HepG2 (cell line): ENCODE measurements around the gene UBC. TPM values are rescaled to one million over a fixed set of nuclear protein-coding genes. Genes with fewer than 3 reads are reported as not detected.

Experiments
- DPF2 ChIP-seq: sonication (generic); formaldehyde crosslinking; IDR thresholded peaks from 2 replicates; pipeline ENCODE4 v1.4.0; 2020; ENCODE audit warnings: mild to moderate bottlenecking, low read depth, missing genetic modification reagents, borderline replicate concordance
- MZF1 ChIP-seq: sonication (generic); formaldehyde crosslinking; IDR thresholded peaks from 2 replicates; pipeline ENCODE4 v1.8.1; 2023; ENCODE audit warnings: mild to moderate bottlenecking, missing genetic modification reagents, borderline replicate concordance
- NFYB ChIP-seq: sonication (generic); formaldehyde crosslinking; IDR thresholded peaks from 2 replicates; pipeline ENCODE4 v1.4.0; 2020; ENCODE audit warnings: missing genetic modification reagents
- SP4 ChIP-seq: sonication (generic); formaldehyde crosslinking; IDR thresholded peaks from 2 replicates; pipeline ENCODE4 v1.8.1; 2023; ENCODE audit warnings: mild to moderate bottlenecking, missing genetic modification reagents
- ZNF280D ChIP-seq: sonication (generic); formaldehyde crosslinking; IDR thresholded peaks from 2 replicates; pipeline ENCODE4 v1.5.1; 2020; ENCODE audit warnings: mild to moderate bottlenecking, missing genetic modification reagents
- ZNF563 ChIP-seq: sonication (generic); formaldehyde crosslinking; IDR thresholded peaks from 2 replicates; pipeline ENCODE4 v1.8.0; 2022; ENCODE audit warnings: mild to moderate bottlenecking, moderate library complexity, missing genetic modification reagents
- ZNF766 ChIP-seq: sonication (generic); formaldehyde crosslinking; IDR thresholded peaks from 2 replicates; pipeline ENCODE4 v1.5.0; 2020; ENCODE audit warnings: missing genetic modification reagents, borderline replicate concordance
- polyA plus RNA-seq, 8 experiments: library from polyadenylated mRNA; depleted of rRNA in 3 of 8; stranded (reverse) in 7 of 8; unstranded in 1 of 8; fragments of >200 nt; fragmentation: Illumina TruSeq in 4 of 8; extraction: Trizol in 4 of 8; gene quantifications; 2 replicates each; pipeline versions ENCODE4 v1.2.1 to v1.2.3, GENCODE V29; 2011 to 2016; ENCODE audit warnings: low read depth in 4 of 8, missing spikeins in 1 of 8, mixed read lengths in 1 of 8; ENCODE audit not compliant: insufficient read depth in 1 of 8
- total RNA-seq, 5 experiments: library from RNA; depleted of rRNA; stranded (reverse); fragments of >200 nt; fragmentation: Illumina TruSeq; extraction: Trizol; gene quantifications; 2 replicates each; pipeline ENCODE4 v1.2.3, GENCODE V29; 2016; ENCODE audit warnings: low read depth in 1 of 5
- TF ChIP-seq, protein P1 (sequence below): IDR thresholded peaks from 2 replicates; pipeline ENCODE4 v1.6.1; 2016; ENCODE audit warnings: low read depth
- TF ChIP-seq, protein P2 (sequence below): fragments of 450-650 bp; IDR thresholded peaks from 2 replicates; pipeline ENCODE4 v1.6.1; 2016

Gene UBC
- total and polyA plus RNA-seq, 2 of the 13 experiments (the other 11 are each of a cell fraction or from before 2014, with no cell fraction given): 805 to 1,432 TPM

GRCh38 chr12:124941170-124941527, 26.7 kb upstream of the UBC start (continued):
- TF ChIP-seq NFYB (CRISPR knock-in tag) (no peak), ZNF563 (CRISPR knock-in tag) (no peak), DPF2 (no peak), ZNF766 (CRISPR knock-in tag) (0 out of 2 replicates have a peak, but pooled peaks have one; percentile 6), ZNF280D (CRISPR knock-in tag) (0 out of 2 replicates have a peak, but pooled peaks have one; percentile 28), MZF1 (CRISPR knock-in tag) (no peak), SP4 (no peak)
- TF ChIP-seq, protein P1, sequence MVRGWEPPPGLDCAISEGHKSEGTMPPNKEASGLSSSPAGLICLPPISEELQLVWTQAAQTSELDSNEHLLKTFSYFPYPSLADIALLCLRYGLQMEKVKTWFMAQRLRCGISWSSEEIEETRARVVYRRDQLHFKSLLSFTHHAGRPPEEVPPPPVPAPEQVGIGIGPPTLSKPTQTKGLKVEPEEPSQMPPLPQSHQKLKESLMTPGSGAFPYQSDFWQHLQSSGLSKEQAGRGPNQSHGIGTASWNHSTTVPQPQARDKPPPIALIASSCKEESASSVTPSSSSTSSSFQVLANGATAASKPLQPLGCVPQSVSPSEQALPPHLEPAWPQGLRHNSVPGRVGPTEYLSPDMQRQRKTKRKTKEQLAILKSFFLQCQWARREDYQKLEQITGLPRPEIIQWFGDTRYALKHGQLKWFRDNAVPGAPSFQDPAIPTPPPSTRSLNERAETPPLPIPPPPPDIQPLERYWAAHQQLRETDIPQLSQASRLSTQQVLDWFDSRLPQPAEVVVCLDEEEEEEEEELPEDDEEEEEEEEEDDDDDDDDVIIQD (CRISPR knock-in tag): no peak
- TF ChIP-seq, protein P2, sequence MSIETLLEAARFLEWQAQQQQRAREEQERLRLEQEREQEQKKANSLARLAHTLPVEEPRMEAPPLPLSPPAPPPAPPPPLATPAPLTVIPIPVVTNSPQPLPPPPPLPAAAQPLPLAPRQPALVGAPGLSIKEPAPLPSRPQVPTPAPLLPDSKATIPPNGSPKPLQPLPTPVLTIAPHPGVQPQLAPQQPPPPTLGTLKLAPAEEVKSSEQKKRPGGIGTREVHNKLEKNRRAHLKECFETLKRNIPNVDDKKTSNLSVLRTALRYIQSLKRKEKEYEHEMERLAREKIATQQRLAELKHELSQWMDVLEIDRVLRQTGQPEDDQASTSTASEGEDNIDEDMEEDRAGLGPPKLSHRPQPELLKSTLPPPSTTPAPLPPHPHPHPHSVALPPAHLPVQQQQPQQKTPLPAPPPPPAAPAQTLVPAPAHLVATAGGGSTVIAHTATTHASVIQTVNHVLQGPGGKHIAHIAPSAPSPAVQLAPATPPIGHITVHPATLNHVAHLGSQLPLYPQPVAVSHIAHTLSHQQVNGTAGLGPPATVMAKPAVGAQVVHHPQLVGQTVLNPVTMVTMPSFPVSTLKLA: no peak
